Adrenal gland (tissue), 5 donors: Measurements from ENCODE around the gene CYP27B1.

Experiments
- CTCF ChIP-seq, 6 experiments: fragments of 450-650 bp in 4 of 6; fragments of 200-600 bp in 2 of 6; sonication (generic) in 1 of 6; IDR thresholded peaks; 1 replicate in 5 of 6; 2 replicates in 1 of 6; pipeline versions ENCODE4 v1.5.1 to v1.8.0; 2016 to 2021; ENCODE audit warnings: antibody characterized with exemption in 6 of 6, mild to moderate bottlenecking in 2 of 6, moderate library complexity in 1 of 6
- POLR2A ChIP-seq, 2 donors: fragments of 450-650 bp; IDR thresholded peaks; one replicate each; pipeline ENCODE4 v1.6.1; 2017; ENCODE audit warnings: antibody characterized with exemption in 2 of 2, mild to moderate bottlenecking in 2 of 2, moderate library complexity in 1 of 2
- donor health status: DM: no; HTN: no; CAD: no.

GRCh38 chr12:57815177-57816000 is 48.5 kb upstream of the CYP27B1 start:
- no peak for TF ChIP-seq CTCF (IDR thresholded peaks at IDR 0.05)
- peak in 1 of 2 donors; percentile 5 for TF ChIP-seq POLR2A (IDR thresholded peaks at IDR 0.05)
